Tongue (tissue), 2 donors: ENCODE results near the gene MAPK10. TPM values are rescaled to one million over a fixed set of nuclear protein-coding genes. Genes with fewer than 3 reads are reported as not detected.

ENCODE experiments used
- DNase-seq: peaks from one replicate; pipeline ENCODE4 v3.0.0-alpha.2; 2015
- total RNA-seq: library from RNA; depleted of rRNA; stranded (reverse); fragments of >200 nt; gene quantifications from one replicate; pipeline ENCODE4 v1.2.3, GENCODE V29; 2014

MAPK10 gene
- 9.4 TPM for total RNA-seq

GRCh38 chr4:86359944-86360478 lies at the start of gene MAPK10:
MAPK10 (minus strand) TSS chr4:86360053.
- DNase-seq, result peak; percentile 90

- no peak for DNase-seq
These were observed 43.7 kb upstream of the MAPK10 start for GRCh38 chr4:86403575-86403974.

GRCh38 chr4:86401826-86402225 lies 42.0 kb upstream of the MAPK10 start:
- DNase-seq, result no peak

GRCh38 chr4:86400216-86400615 lies 40.4 kb upstream of the MAPK10 start:
- no peak for DNase-seq

GRCh38 chr4:86398187-86398586 lies 38.3 kb upstream of the MAPK10 start:
- no peak for DNase-seq

GRCh38 chr4:86393749-86394148 lies 33.9 kb upstream of the MAPK10 start:
- DNase-seq, result no peak

GRCh38 chr4:86389664-86390063 lies 29.8 kb upstream of the MAPK10 start:
- DNase-seq, result no peak

- DNase-seq, result no peak
These were observed 28.4 kb upstream of the MAPK10 start for GRCh38 chr4:86388252-86388651.

- DNase-seq, result no peak
These were observed 27.1 kb upstream of the MAPK10 start for GRCh38 chr4:86386817-86387415.

- no peak for DNase-seq
These were observed 26.3 kb upstream of the MAPK10 start for GRCh38 chr4:86386201-86386600.

- DNase-seq, result no peak
These were observed 21.6 kb upstream of the MAPK10 start for GRCh38 chr4:86381431-86381830.

GRCh38 chr4:86380181-86380724 lies 20.4 kb upstream of the MAPK10 start:
- no peak for DNase-seq

- DNase-seq, result no peak
These were observed 17.0 kb upstream of the MAPK10 start for GRCh38 chr4:86376850-86377249.

GRCh38 chr4:86368433-86368832 lies 8.6 kb upstream of the MAPK10 start:
- no peak for DNase-seq

GRCh38 chr4:86367577-86367976 lies 7.7 kb upstream of the MAPK10 start:
- no peak for DNase-seq

GRCh38 chr4:86366920-86367319 lies 7.1 kb upstream of the MAPK10 start:
- DNase-seq, result no peak

GRCh38 chr4:86362510-86362909 lies 2.7 kb upstream of the MAPK10 start:
- DNase-seq, result no peak

GRCh38 chr4:86358257-86358656 lies 1.6 kb downstream of the MAPK10 start:
- no peak for DNase-seq

GRCh38 chr4:86357608-86358007 lies 2.2 kb downstream of the MAPK10 start:
- no peak for DNase-seq

GRCh38 chr4:86356425-86357210 lies 3.2 kb downstream of the MAPK10 start:
- no peak for DNase-seq

GRCh38 chr4:86354390-86354789 lies 5.5 kb downstream of the MAPK10 start:
- DNase-seq, result no peak

GRCh38 chr4:86346320-86346719 lies 13.5 kb downstream of the MAPK10 start:
- no peak for DNase-seq

GRCh38 chr4:86344127-86344526 lies 15.7 kb downstream of the MAPK10 start:
- DNase-seq, result no peak

GRCh38 chr4:86338989-86339388 lies 20.9 kb downstream of the MAPK10 start:
- DNase-seq, result no peak
